GM21381 (cell line): ENCODE data around the gene INSC.
"Not testable (repeated sequence)": the region's sequence is repeated elsewhere in the genome, so short reads cannot be mapped to it uniquely, and the experiment has no call there.

Experiments used
- ATAC-seq: cut with Tn5 transposase; IDR thresholded peaks from one replicate; pipeline ENCODE4 v1.9.1; 2021; ENCODE audit warnings: mild to moderate bottlenecking, moderate library complexity; ENCODE audit not compliant: unreplicated experiment

The INSC gene

GRCh38 chr11:15114501-15115475 is at the start of gene INSC:
Gene INSC, plus strand, starts transcription at chr11:15114923. Its CDS starts 34,252 bp downstream, at chr11:15149175.
- no peak for ATAC-seq

DNA sequence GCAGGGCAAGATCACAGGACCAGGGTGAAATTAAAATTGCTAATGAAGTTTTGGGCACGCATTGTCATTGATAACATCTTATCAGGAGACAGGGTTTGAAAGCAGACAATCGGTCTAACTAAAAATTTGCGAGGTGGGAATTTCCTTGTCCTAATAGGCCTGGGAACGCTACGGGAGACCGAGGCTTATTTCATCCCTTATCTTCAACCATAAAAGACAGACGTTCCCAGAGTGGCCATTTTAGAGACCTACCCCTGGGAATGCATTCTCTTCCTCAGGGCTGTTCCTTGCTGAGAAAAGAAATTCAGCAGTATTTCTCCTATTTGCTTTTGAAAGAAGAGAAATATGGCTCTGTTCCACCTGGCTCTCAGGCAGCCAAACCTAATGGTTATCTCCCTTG is 45.0 kb upstream of the INSC start:
- not testable (repeated sequence) for ATAC-seq

DNA sequence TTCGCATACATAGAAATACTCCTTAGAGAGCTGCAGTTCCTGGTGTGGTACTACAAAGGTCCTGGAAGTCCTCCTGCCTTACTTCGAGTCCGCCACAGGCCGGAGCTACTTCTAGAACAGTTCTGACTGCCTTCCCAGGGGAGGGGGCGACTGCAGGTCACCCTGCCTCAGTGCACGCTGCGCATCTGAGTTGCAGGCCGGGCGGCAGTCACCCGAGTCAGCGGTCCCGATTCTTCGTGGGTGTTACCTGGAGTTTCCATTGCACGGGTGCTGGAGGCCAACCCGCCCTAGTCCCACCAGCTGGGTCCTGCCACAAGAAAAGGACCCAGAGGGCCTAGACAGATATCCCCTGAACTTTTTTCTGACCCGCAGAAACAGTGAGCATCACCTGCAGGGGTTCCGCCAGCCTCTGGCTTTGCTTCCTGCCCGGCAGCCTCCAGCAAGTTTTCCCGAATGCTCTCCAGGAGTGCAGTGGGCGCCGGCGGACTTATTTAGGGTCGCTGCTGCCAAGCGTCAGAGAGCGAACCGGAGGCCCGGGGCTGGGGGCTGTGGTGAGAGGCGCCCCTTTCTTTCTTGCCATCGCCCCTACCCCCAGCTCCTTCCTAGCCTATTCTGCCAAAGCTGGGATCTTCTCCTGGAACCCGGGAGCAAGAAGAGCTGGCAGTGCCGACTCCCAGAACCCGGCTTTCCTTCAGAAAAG is 43.0 kb upstream of the INSC start:
- ATAC-seq: no peak

DNA sequence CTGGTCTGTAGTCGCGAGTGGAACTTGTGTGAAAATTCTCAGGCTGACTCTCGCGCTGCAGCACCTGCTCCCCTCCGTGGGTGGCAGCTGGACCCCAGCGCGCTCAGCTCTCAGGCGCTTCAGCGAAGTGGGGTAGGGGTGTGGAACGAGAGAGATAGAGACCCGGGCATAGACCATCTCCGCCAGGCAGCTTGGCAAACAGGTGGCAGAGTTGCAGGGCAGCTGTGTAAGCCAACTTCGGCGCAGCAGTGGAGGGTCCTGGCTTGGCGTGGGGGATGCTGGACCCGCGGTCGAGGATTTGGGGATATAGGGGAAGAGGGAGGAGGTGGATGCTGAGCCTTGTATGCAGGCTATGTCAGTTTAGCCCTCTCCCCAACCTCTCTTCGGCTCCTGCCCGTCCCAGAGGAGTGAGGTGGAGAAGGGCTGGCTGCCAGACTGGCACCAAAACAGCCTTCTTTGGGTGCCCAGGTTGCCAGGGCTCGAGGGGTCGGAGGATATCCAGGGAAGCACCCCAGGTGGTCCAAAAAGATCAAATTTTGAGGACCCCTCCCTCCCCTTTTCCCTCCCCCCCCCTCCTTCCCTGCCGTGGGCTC is 42.1 kb upstream of the INSC start:
- no peak for ATAC-seq

DNA sequence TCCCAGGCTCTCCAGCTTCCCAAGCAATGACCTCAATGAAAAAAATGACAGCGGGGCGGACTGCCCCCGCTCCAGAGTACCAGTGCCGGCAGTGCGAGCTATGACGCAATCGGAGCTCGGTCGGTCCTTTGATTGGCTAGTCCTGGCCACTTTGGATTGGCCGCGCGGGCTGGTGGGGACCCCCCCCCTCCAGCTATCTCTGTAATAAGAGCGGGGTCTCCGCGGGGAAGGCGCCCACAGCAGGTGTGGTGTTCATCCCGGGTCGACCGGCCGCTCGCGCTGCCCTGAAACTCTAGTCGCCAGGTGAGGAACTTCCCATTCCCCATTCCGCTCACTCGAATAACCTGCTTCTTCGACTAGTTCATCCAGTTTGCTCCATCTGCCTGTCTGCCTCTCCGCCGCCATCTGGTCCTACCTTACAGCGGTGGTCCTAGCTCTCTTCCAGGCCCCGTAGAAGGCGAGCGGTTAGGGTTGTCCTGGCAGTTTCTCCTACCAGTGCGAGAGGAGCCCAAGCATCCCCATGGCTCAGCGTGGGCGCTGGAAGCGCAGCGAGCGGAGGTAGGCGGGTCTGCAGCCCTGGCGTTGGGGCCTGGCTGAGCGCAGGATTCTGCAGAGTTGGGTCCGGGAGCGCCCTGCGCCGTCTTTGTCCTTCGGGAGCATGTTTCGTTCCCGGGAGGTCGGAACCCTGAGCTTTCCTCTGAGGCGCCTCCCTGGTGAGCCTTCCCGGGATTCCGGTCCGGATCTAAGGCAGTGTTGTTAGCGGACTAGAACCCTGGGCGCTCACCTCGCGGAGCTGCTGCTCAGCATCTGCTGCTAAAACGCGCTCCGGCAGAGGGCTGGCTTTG is 41.1 kb upstream of the INSC start, which contains the start of gene CALCB:
TSS of gene CALCB (plus strand) at position 233 of the 845 bp plus-strand sequence. CDS start 1,126 bp downstream, outside the sequence.
- no peak for ATAC-seq

DNA sequence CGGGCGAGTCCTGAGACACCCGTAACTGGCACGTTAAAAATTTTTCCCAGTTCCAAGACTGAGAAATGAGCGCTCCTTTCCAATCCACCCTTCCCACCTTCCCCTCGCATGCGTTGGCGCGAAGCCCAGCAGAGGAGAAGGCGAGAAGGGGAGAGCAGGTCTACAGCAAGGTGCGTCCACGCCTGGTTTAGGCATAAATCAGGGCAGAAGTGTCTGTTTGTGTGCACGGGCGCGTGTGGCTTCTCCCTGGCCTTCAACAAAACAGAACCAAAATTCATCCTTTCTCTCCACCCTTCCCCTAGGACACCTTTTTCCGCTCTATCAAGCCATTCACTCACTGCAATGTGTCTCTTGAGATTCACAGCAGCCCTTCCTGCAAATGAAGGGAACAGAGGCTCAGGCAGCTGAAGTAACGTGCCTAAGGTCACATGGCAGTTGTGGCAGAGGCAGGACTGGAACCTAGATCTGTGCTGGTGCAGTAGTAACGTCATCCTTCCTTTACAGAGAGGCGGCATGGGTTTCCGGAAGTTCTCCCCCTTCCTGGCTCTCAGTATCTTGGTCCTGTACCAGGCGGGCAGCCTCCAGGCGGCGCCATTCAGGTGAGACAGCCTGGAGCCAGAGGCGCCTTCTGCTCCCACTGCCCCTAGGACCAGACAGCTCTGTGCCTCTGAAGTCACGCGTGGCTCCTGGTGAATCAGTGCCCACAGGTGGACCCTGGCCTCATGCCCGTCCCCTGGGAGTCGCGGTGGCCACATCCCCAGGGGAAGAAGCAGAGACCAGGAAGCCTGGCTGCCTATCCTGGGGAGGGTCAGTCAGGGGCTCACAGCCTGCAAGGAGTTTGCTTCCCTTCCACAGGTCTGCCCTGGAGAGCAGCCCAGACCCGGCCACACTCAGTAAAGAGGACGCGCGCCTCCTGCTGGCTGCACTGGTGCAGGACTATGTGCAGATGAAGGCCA is 40.2 kb upstream of the INSC start:
- ATAC-seq: peak; percentile 93

- ATAC-seq: no peak
Observed at GRCh38 chr11:15075162-15075526, 39.6 kb upstream of the INSC start.

DNA sequence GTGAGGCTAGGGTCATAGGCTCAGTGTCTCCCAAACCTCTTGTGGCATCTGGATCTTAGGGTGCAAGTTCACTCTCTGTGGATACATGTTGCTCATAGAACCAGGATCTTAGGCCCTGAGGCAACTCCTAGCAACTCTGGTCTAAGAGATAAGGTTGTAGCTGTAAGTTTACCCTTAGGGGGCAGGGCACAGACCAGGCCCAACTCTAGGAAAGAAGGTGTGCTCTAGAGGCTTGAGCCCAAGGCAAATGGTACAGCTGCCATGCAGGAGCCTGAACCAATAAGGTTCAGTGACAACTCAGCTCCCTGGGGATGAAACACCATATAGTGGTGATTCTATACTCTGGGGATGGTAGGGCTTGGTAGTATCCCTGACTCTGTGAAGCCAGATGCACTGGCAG is 23.5 kb upstream of the INSC start:
- no peak for ATAC-seq

DNA sequence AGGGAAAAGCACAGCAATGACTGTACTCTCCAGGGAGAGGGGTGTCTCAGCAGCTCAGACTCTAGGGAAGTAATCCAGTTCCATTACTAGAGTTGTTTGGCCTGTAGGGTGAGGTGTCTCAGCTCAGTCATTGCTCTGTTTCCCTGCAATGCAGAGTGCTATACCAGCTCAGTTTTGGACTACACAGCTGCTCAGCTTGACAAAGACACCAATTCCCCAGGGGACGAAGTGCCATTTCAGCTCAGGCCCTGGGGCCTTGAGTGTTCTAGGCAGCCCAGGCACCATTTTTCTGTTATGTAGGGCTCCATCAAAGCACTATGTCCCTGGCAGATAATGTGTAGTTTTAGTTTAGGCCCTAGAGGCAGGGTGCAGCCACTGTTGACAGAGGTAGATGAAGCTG is 23.1 kb upstream of the INSC start:
- ATAC-seq: no peak

GRCh38 chr11:15093432-15093831 is 21.3 kb upstream of the INSC start:
- ATAC-seq: no peak

- no peak for ATAC-seq
Observed at GRCh38 chr11:15095736-15096228, 18.9 kb upstream of the INSC start.

DNA sequence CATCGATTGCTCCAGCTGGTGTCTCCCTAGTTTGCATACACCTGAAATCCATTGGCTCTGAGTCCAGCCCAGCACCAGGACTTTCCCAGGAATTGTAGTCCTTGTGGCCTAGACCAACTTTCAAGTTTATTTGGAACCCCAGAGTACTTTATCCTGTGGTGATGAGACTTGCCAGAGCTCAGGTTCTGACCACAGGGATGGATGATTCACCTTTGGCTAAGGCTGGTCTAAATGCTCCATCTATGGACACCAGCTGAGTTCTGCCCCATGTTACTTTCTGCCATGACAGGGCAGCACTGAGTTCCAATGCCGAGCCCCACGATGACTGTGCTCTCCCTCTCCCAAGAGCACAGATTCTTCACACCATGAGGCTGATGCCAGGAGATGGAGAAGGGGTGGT is 17.3 kb upstream of the INSC start:
- no peak for ATAC-seq

DNA sequence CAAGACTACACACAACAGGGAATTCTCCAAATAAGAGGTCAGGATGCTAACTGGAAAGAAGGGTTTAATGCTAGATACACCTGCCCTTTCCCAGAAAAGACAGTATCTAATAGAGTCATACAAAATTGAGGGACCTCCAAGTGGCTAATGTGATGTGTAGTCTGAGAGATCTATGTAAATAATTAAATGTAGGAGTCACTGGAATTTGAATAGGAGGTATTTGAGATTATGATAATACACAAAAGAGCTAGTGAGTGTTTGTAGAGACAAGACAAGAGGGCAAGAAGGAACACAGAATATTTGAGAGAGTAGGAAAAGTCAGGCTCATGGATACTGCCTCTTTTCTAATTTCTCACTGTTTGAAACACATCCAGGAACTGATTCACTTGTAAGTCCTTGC is 15.5 kb upstream of the INSC start:
- no peak for ATAC-seq

DNA sequence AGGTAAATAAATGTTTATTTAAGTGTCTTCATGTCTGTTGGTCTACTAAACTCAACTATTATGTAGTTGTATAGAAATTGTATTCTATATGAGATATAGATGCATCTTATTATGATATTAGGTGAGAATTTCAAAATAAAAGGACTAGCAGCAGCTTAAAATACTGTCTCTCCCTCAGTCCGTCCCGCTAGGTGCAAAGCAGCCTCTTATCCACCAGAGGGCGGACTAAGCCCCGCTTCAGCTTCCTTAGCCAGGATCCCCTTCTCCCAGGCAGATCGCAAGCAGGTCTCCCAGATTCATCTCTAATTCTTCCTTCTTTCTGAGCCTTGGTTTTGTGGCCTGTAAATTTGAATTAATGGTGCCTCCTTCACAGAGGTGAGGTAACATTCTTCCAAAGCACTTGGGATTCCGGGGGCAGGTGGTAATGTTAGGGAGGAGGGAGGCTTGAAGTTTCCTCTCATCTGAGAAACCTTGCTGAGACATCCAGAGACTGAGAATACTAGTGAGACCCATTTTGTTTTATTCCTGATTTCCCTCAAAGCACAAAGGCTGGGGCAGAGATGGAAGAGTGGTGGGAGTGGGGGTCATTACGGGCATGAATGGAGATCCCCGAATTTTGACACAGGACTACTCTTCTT is 13.5 kb upstream of the INSC start:
- peak; percentile 81 for ATAC-seq

- no peak for ATAC-seq
Observed at GRCh38 chr11:15104166-15104565, 10.6 kb upstream of the INSC start.

GRCh38 chr11:15106201-15106965 is 8.3 kb upstream of the INSC start:
- ATAC-seq: no peak

DNA sequence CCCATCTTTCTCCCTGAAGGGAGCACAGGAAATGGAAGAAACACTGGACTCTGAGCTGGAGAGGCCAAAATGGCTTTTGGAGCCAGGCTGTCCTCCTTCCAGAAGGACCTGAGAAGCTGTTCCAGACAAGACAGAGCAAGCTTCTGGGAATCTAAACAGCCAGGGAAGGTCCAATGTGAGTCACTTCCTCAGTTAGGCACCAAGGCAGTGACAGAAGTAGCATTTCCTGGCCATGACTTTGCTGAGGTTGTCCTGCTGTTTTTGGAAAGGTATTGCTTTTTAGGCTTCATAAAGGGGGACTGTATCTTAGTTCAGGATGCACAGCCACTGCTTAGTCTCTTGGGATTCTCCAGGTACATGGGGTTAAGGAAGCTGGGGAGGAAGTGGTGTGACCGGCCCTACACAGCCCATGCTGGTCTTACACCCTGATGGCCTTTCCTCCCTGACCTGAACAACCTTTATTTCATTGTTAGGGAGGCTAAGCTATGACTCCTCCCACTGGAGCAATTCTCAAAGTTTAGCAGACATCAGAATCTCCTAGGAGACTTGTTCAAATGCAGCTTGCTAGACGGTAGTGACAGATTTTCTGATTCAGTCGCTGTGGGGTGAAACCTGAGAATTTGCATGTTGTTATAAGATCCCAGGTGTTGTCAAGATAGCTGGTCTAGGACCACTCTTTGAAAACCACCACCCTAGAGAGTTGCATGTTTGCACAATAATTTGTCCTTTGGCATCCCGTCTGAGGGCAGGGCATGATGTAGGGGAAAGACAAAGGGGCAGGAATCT is 6.8 kb upstream of the INSC start:
- ATAC-seq: peak; percentile 81
